DOHH2 (cell line): ENCODE data around the gene FBLN2.

ENCODE experiments used
- H3F3A ChIP-seq: fragments of 200-600 bp; sonication (generic), shearing (Covaris generic); 2 replicates; pipeline ENCODE4 v1.6.0; 2016; ENCODE audit warnings: antibody characterized with exemption, mild to moderate bottlenecking; ENCODE audit not compliant: control insufficient read depth, insufficient read depth
- H3K27ac ChIP-seq: fragments of 200-600 bp; sonication (generic); 2 replicates; pipeline ENCODE4 v1.5.1; 2014; ENCODE audit warnings: low read depth, mild to moderate bottlenecking, low read length, moderate library complexity
- H3K27me3 ChIP-seq: fragments of 200-600 bp; sonication (generic); 2 replicates; pipeline ENCODE4 v1.6.1; 2014; ENCODE audit warnings: mild to moderate bottlenecking, low read length, mixed read lengths; ENCODE audit not compliant: control insufficient read depth
- H3K36me3 ChIP-seq: fragments of 200-600 bp; sonication (generic); 2 replicates; pipeline ENCODE4 v1.6.1; 2014; ENCODE audit warnings: mild to moderate bottlenecking, low read length, moderate library complexity, mixed read lengths; ENCODE audit not compliant: control insufficient read depth
- H3K4me1 ChIP-seq: fragments of 200-600 bp; sonication (generic); 2 replicates; pipeline ENCODE4 v1.6.1; 2014; ENCODE audit warnings: mild to moderate bottlenecking, low read length, mixed read lengths; ENCODE audit not compliant: control insufficient read depth
- H3K4me2 ChIP-seq: fragments of 200-600 bp; sonication (generic); 2 replicates; pipeline ENCODE4 v1.6.0; 2014; ENCODE audit warnings: mild to moderate bottlenecking, low read length, moderate library complexity
- H3K4me3 ChIP-seq: fragments of 200-600 bp; sonication (generic); 2 replicates; pipeline ENCODE4 v1.5.1; 2014; ENCODE audit warnings: mild to moderate bottlenecking, low read length, mixed read lengths
- H3K79me2 ChIP-seq: fragments of 200-600 bp; sonication (generic); 2 replicates; pipeline ENCODE4 v1.6.1; 2014; ENCODE audit warnings: mild to moderate bottlenecking, low read length, mixed read lengths; ENCODE audit not compliant: control insufficient read depth
- H3K9me2 ChIP-seq: fragments of 200-600 bp; sonication (generic); replicated peaks from 2 replicates; pipeline ENCODE4 v1.6.1; 2014; ENCODE audit warnings: mild to moderate bottlenecking, low read length, mixed read lengths; ENCODE audit not compliant: control insufficient read depth
- H3K9me3 ChIP-seq: fragments of 200-600 bp; sonication (generic); 2 replicates; pipeline ENCODE4 v1.6.1; 2014; ENCODE audit warnings: antibody characterized with exemption, low read length, mixed read lengths; ENCODE audit not compliant: control insufficient read depth, insufficient read depth
- H4K20me1 ChIP-seq: fragments of 200-600 bp; sonication (generic); 2 replicates; pipeline ENCODE4 v1.6.0; 2014; ENCODE audit warnings: low read depth, mild to moderate bottlenecking, antibody characterized with exemption, low read length, moderate library complexity; ENCODE audit not compliant: control insufficient read depth, insufficient read depth
- CTCF ChIP-seq: fragments of 200-600 bp; sonication (generic); IDR thresholded peaks from one replicate; pipeline ENCODE4 v1.5.1; 2014; ENCODE audit warnings: antibody characterized with exemption, mild to moderate bottlenecking, low read depth, low read length; ENCODE audit not compliant: poor library complexity, severe bottlenecking
- EZH2phosphoT487 ChIP-seq: fragments of 200-600 bp; sonication (generic); IDR thresholded peaks from 2 replicates; pipeline ENCODE4 v1.6.1; 2017; ENCODE audit warnings: borderline replicate concordance, mild to moderate bottlenecking, antibody characterized with exemption, low read length, moderate library complexity, mixed read lengths

FBLN2 gene

GRCh38 chr3:13504161-13504831, 44.6 kb upstream of the FBLN2 start:
- Histone ChIP-seq H3K9me2 (no peaks in the 10 kb centered on the region), H4K20me1 (no peaks in the 10 kb centered on the region), H3K4me2 (no peak overlapping the region), H3K27me3 (no peaks in the 10 kb centered on the region), H3K4me3 (no peak overlapping the region), H3F3A (no peaks in the 10 kb centered on the region), H3K4me1 (no peaks in the 10 kb centered on the region), H3K79me2 (no peaks in the 10 kb centered on the region), H3K36me3 (no peaks in the 10 kb centered on the region), H3K27ac (no peak overlapping the region), H3K9me3 (no peaks in the 10 kb centered on the region)
- no peak for TF ChIP-seq CTCF
- TF ChIP-seq EZH2phosphoT487, result no peak

- no peaks in the 10 kb centered on the region for H3K79me2 ChIP-seq
- no peaks in the 10 kb centered on the region for H4K20me1 ChIP-seq
- no peaks in the 10 kb centered on the region for H3K9me2 ChIP-seq
- H3K4me2 ChIP-seq, result no peak overlapping the region
- no peaks in the 10 kb centered on the region for H3K9me3 ChIP-seq
- H3K36me3 ChIP-seq, result no peaks in the 10 kb centered on the region
- H3K27me3 ChIP-seq, result no peaks in the 10 kb centered on the region
- H3K27ac ChIP-seq, result no peak overlapping the region
- H3F3A ChIP-seq, result no peaks in the 10 kb centered on the region
- no peaks in the 10 kb centered on the region for H3K4me1 ChIP-seq
- no peak for TF ChIP-seq CTCF
- TF ChIP-seq EZH2phosphoT487, result no peak
- H3K4me3 ChIP-seq, result no peak overlapping the region
Measured at GRCh38 chr3:13505147-13506130, 43.5 kb upstream of the FBLN2 start.

- H3K9me3 ChIP-seq, result no peaks in the 10 kb centered on the region
- TF ChIP-seq EZH2phosphoT487 (no peak), CTCF (no peak)
- H3K27me3 ChIP-seq, result no peaks in the 10 kb centered on the region
- H3K27ac ChIP-seq, result no peak overlapping the region
- no peaks in the 10 kb centered on the region for H3K4me1 ChIP-seq
- H3K4me3 ChIP-seq, result no peak overlapping the region
- no peaks in the 10 kb centered on the region for H4K20me1 ChIP-seq
- H3K9me2 ChIP-seq, result no peaks in the 10 kb centered on the region
- no peak overlapping the region for H3K4me2 ChIP-seq
- no peaks in the 10 kb centered on the region for H3K79me2 ChIP-seq
- no peaks in the 10 kb centered on the region for H3K36me3 ChIP-seq
- H3F3A ChIP-seq, result no peaks in the 10 kb centered on the region
Measured at GRCh38 chr3:13506239-13506638, 42.7 kb upstream of the FBLN2 start.
